Measurements from ENCODE around the gene BEAN1.

GRCh38 chr16:66431760-66432159, 4.7 kb downstream of the BEAN1 start:
- TF ChIP-seq PPARA (CRISPR knock-in tag; IDR thresholded peaks at IDR 0.05; ENCODE audit: borderline replicate concordance) (no peak), CREB5 (CRISPR knock-in tag; IDR thresholded peaks at IDR 0.05; ENCODE audit: low read depth) (no peak), BACH2 (CRISPR knock-in tag; IDR thresholded peaks at IDR 0.05; ENCODE audit: borderline replicate concordance) (no peak), ZFP3 (CRISPR knock-in tag; IDR thresholded peaks at IDR 0.05) (no peak), TOX (CRISPR knock-in tag; IDR thresholded peaks at IDR 0.05; ENCODE audit: borderline replicate concordance) (no peak), CSRNP3 (CRISPR knock-in tag; IDR thresholded peaks at IDR 0.05) (no peak), POU6F1 (CRISPR knock-in tag; IDR thresholded peaks at IDR 0.05; ENCODE audit: borderline replicate concordance, low read depth) (no peak)

Data from SK-N-SH treated with all-trans-retinoic acid at 6 μM for 48 hours (cell line).